ENCODE data around the gene NUP205. TPM values are rescaled to one million over a fixed set of nuclear protein-coding genes. Genes with fewer than 3 reads are reported as not detected.
A peak's percentile ranks its signal among the peaks of the same experiment; 100 is the strongest.
"Not testable (repeated sequence)": the region's sequence is repeated elsewhere in the genome, so short reads cannot be mapped to it uniquely, and the experiment has no call there.

Gene NUP205
- total RNA-seq, 1 donor from 2014 or later = 45.0 TPM

- Histone ChIP-seq H3K4me3 (ENCODE audit: low read depth, low read length) (no peak overlapping the region), H3K36me3 (ENCODE audit: control insufficient read depth, insufficient read depth, low read length) (peaks cover 4% of the 10 kb centered on the region), H3K27me3 (ENCODE audit: control insufficient read depth, insufficient read depth, low read length) (no peaks in the 10 kb centered on the region)
- no peak for DNase-seq (ENCODE audit: low read depth)
- no peak for FAIRE-seq
- TF ChIP-seq, protein P1, sequence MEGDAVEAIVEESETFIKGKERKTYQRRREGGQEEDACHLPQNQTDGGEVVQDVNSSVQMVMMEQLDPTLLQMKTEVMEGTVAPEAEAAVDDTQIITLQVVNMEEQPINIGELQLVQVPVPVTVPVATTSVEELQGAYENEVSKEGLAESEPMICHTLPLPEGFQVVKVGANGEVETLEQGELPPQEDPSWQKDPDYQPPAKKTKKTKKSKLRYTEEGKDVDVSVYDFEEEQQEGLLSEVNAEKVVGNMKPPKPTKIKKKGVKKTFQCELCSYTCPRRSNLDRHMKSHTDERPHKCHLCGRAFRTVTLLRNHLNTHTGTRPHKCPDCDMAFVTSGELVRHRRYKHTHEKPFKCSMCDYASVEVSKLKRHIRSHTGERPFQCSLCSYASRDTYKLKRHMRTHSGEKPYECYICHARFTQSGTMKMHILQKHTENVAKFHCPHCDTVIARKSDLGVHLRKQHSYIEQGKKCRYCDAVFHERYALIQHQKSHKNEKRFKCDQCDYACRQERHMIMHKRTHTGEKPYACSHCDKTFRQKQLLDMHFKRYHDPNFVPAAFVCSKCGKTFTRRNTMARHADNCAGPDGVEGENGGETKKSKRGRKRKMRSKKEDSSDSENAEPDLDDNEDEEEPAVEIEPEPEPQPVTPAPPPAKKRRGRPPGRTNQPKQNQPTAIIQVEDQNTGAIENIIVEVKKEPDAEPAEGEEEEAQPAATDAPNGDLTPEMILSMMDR (IDR thresholded peaks at IDR 0.05; ENCODE audit: insufficient read depth, low read length, severe bottlenecking) = no peak
Observed at GRCh38 chr7:135617781-135618180, 60.1 kb downstream of the NUP205 start.

DNA sequence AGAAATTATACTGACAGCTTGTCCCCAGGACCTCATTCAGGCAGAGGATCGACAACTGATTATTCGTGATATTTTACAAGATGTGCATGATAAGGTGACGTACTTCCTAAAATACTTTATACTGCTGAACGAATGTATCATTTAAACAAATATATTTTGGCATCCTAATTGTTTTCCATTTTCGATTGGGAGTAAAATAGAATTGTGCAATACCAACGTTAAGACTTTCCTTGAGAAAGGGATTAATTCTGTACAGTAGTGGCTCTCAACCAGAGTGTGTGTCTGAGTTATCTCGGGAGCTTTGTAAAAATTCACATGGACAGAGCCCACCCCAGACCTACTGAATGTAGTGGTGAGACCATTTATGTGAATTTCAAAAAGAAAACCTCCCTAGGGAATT lies 60.8 kb downstream of the NUP205 start:
- no peaks in the 10 kb centered on the region for H3K27me3 ChIP-seq (ENCODE audit: control insufficient read depth, insufficient read depth, low read length)
- peaks cover 6% of the 10 kb centered on the region for H3K36me3 ChIP-seq (ENCODE audit: control insufficient read depth, insufficient read depth, low read length)
- DNase-seq (ENCODE audit: low read depth) = no peak
- no peak overlapping the region for H3K4me3 ChIP-seq (ENCODE audit: low read depth, low read length)
- no peak for FAIRE-seq
- TF ChIP-seq, protein P1 (IDR thresholded peaks at IDR 0.05; ENCODE audit: insufficient read depth, low read length, severe bottlenecking) = no peak

DNA sequence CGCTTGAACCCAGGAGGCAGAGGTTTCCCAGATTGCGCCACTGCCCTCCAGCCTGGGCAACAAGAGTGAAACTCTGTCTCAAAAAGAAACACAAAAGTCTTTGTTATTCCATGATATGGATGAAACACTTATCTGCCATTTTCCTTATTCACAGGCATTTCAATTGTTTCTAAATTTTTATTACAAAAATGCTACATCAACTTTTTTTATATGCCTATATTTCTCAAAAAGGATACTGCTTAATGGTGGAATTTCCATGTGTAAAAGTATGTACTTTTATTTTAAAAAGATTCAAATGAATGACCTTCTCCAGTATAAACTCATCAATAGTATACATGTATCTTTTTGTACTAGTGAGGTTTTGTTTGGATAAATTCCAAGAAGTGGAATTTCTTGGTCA lies 62.7 kb downstream of the NUP205 start:
- Histone ChIP-seq H3K36me3 (ENCODE audit: control insufficient read depth, insufficient read depth, low read length) (peaks cover 7% of the 10 kb centered on the region), H3K4me3 (ENCODE audit: low read depth, low read length) (no peak overlapping the region), H3K27me3 (ENCODE audit: control insufficient read depth, insufficient read depth, low read length) (no peaks in the 10 kb centered on the region)
- FAIRE-seq (no peak), DNase-seq (ENCODE audit: low read depth) (no peak)
- TF ChIP-seq, protein P1 (IDR thresholded peaks at IDR 0.05; ENCODE audit: insufficient read depth, low read length, severe bottlenecking) = no peak

DNA sequence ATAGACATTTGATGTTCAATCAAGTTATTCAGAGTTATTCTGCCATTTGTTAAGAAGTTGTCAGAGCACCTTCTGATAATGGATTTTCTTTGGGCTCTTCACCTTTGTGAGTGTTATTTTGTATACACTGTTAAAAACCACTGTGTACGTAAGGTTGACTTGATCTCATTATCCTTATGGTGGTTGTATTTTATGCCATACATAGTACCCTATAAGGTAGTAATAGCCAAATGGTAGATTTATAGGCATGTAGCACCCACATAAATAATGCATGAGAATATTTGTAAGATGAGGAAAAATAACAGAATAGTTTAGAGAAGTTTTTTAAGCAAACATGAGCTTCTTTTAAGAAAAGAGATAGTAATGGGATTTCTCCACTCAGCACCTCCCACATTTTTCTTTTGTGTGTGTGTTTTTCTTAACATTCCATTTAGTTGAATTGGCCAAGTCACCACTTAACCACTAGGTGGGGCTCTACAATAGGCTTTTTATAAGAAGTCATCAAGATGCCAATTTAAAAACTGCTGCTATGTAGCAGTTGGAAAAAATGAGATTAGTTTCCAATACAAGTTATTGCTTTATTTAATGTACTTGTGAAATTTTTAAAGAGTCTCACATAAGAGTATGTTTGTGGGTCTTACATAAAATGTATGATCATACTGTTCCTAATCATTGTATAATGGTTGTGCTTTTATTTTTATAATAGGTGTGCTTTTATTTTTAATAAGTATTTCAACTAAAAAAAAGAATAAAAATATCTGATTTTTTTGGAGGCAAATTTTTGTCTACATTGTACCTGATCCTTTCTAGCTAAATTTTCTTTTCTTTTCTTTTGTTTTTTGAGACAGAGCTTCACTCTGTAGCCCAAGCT lies 63.5 kb downstream of the NUP205 start:
- DNase-seq (ENCODE audit: low read depth) (peak; percentile 80), FAIRE-seq (no peak)
- Histone ChIP-seq H3K36me3 (ENCODE audit: control insufficient read depth, insufficient read depth, low read length) (peaks cover 7% of the 10 kb centered on the region), H3K4me3 (ENCODE audit: low read depth, low read length) (no peak overlapping the region), H3K27me3 (ENCODE audit: control insufficient read depth, insufficient read depth, low read length) (no peaks in the 10 kb centered on the region)
- TF ChIP-seq, protein P1 (IDR thresholded peaks at IDR 0.05; ENCODE audit: insufficient read depth, low read length, severe bottlenecking) = peak; percentile 62

GRCh38 chr7:135634191-135634878 lies 76.6 kb downstream of the NUP205 start:
- DNase-seq (ENCODE audit: low read depth) (no peak), FAIRE-seq (no peak)
- TF ChIP-seq, protein P1 (IDR thresholded peaks at IDR 0.05; ENCODE audit: insufficient read depth, low read length, severe bottlenecking) = no peak
- Histone ChIP-seq H3K36me3 (ENCODE audit: control insufficient read depth, insufficient read depth, low read length) (peaks cover 4% of the 10 kb centered on the region), H3K4me3 (ENCODE audit: low read depth, low read length) (no peak overlapping the region), H3K27me3 (ENCODE audit: control insufficient read depth, insufficient read depth, low read length) (no peaks in the 10 kb centered on the region)

DNA sequence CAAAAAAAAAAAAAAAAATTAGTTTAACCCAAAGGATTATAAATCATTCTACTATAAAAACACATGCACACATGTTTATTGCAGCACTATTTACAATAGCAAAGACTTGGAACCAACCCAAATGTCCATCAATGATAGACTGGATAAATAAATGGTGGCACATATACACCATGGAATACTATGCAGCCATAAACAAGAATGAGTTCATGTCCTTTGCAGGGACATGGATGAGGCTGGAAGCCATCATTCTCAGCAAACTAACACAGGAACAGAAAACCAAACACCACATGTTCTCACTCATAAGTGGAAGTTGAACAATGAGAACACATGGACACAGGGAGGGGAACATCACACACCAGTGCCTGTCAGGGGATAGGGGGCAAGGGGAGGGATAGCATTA lies 82.0 kb downstream of the NUP205 start:
- not testable (repeated sequence) for FAIRE-seq

More for the DNA sequence above, 82.0 kb downstream of the NUP205 start:
- not testable (repeated sequence) for H3K4me3 ChIP-seq (ENCODE audit: low read depth, low read length); H3K36me3 ChIP-seq (ENCODE audit: control insufficient read depth, insufficient read depth, low read length); H3K27me3 ChIP-seq (ENCODE audit: control insufficient read depth, insufficient read depth, low read length); DNase-seq (ENCODE audit: low read depth)

All from bronchial epithelial cell (primary cell).